Natural killer cell (primary cell): Measurements from ENCODE around the gene PDCD4. TPM values are rescaled to one million over a fixed set of nuclear protein-coding genes. Genes with fewer than 3 reads are reported as not detected.
A peak's percentile ranks its signal among the peaks of the same experiment; 100 is the strongest.

Experiments
- ATAC-seq, 3 donors: fragments of 150-1000 bp in 2 of 3; fragments of 200-7000 bp in 1 of 3; cut with Tn5 transposase; 1 replicate in 1 of 3; 2 replicates in 2 of 3; pipeline ENCODE4 v1.10.0; 2021; ENCODE audit warnings: mild to moderate bottlenecking in 2 of 3, moderate library complexity in 2 of 3
- DNase-seq, 2 donors: peaks; one replicate each; pipeline versions ENCODE4 v3.0.0 to v3.0.0-alpha.2; 2013 to 2021; ENCODE audit warnings: mixed read lengths in 1 of 2
- H3K27ac ChIP-seq: one replicate; pipeline ENCODE4 v1.5.1; 2013; ENCODE audit warnings: mild to moderate bottlenecking, low read length
- H3K27me3 ChIP-seq: one replicate; pipeline ENCODE4 v1.6.1; 2013; ENCODE audit warnings: low read length; ENCODE audit not compliant: control insufficient read depth, insufficient read depth
- H3K36me3 ChIP-seq: one replicate; pipeline ENCODE4 v1.6.1; 2013; ENCODE audit warnings: low read length; ENCODE audit not compliant: control insufficient read depth, insufficient read depth
- H3K4me1 ChIP-seq: one replicate; pipeline ENCODE4 v1.6.1; 2013; ENCODE audit warnings: low read length; ENCODE audit not compliant: control insufficient read depth, insufficient read depth
- H3K4me3 ChIP-seq: one replicate; pipeline ENCODE4 v1.5.1; 2013; ENCODE audit warnings: low read length
- H3K9me3 ChIP-seq: one replicate; pipeline ENCODE4 v1.6.1; 2013; ENCODE audit warnings: low read length; ENCODE audit not compliant: control insufficient read depth, insufficient read depth
- H3K27ac Mint-ChIP-seq, 2 donors: one replicate each; pipeline ENCODE4 v1.8.0; 2022; ENCODE audit warnings: mild to moderate bottlenecking in 2 of 2, mixed read lengths in 2 of 2, moderate library complexity in 1 of 2
- H3K27me3 Mint-ChIP-seq, 2 donors: one replicate each; pipeline ENCODE4 v1.8.0; 2022; ENCODE audit warnings: low read depth in 2 of 2, mixed read lengths in 2 of 2
- H3K36me3 Mint-ChIP-seq: one replicate; pipeline ENCODE4 v1.8.0; 2022; ENCODE audit warnings: mixed read lengths
- H3K4me1 Mint-ChIP-seq, 2 donors: one replicate each; pipeline ENCODE4 v1.8.0; 2022; ENCODE audit warnings: mixed read lengths in 2 of 2
- H3K4me3 Mint-ChIP-seq: one replicate; pipeline ENCODE4 v1.8.0; 2022; ENCODE audit warnings: mild to moderate bottlenecking, moderate library complexity, mixed read lengths
- H3K9me3 Mint-ChIP-seq, 2 donors: one replicate each; pipeline ENCODE4 v1.8.0; 2022; ENCODE audit warnings: mixed read lengths in 2 of 2
- CTCF ChIP-seq: fragments of 200-600 bp; IDR thresholded peaks from one replicate; pipeline ENCODE4 v1.8.0; 2022; ENCODE audit warnings: antibody characterized with exemption
- WGBS: methylation state at CpG from one replicate; pipeline ENCODE4 v1.1.7; 2013; ENCODE audit warnings: missing lambda C conversion rate; ENCODE audit not compliant: insufficient coverage; 5-methylcytosine and 5-hydroxymethylcytosine counted together
- intact Hi-C: fragments of 100-400 bp; cut with micrococcal nuclease; formaldehyde crosslinking; loops from one replicate; pipeline ENCODE4 v1.14.2; 2022
- total RNA-seq, 4 donors: library from RNA; stranded (reverse); fragments of 120-200 nt in 1 of 4; gene quantifications; one replicate each; pipeline versions ENCODE4 v1.2.3 to v1.2.4, GENCODE V29; 2013 to 2022

The PDCD4 gene
- total RNA-seq, 3 donors from 2014 or later (not counting 1 experiment from before 2014, with no cell fraction given): 199 to 241 (median 222) TPM

- no peaks in the 10 kb centered on the region for H3K4me1 ChIP-seq
- intact Hi-C loops: no loop called here
- no peak overlapping the region for H3K4me3 ChIP-seq
- Mint-ChIP-seq H3K36me3 (no peaks in the 10 kb centered on the region), H3K9me3 (no peaks in the 10 kb centered on the region), H3K4me1 (peaks cover 8 to 29% of the 10 kb centered on the region in 2 donors), H3K4me3 (no peak overlapping the region), H3K27me3 (no peaks in the 10 kb centered on the region), H3K27ac (peak overlapping the region; percentile 45 to 78)
- peak in 1 of 3 donors; percentile 7 for ATAC-seq
- DNase-seq: no peak
- WGBS: 94% methylated on average over 5 of the region's 7 CpGs
- H3K36me3 ChIP-seq: peaks cover 48% of the 10 kb centered on the region
- no peak for TF ChIP-seq CTCF
- H3K27ac ChIP-seq: no peak overlapping the region
- H3K27me3 ChIP-seq: no peaks in the 10 kb centered on the region
- H3K9me3 ChIP-seq: no peaks in the 10 kb centered on the region
Observed at GRCh38 chr10:110901954-110902819, 30.5 kb downstream of the PDCD4 start.

DNA sequence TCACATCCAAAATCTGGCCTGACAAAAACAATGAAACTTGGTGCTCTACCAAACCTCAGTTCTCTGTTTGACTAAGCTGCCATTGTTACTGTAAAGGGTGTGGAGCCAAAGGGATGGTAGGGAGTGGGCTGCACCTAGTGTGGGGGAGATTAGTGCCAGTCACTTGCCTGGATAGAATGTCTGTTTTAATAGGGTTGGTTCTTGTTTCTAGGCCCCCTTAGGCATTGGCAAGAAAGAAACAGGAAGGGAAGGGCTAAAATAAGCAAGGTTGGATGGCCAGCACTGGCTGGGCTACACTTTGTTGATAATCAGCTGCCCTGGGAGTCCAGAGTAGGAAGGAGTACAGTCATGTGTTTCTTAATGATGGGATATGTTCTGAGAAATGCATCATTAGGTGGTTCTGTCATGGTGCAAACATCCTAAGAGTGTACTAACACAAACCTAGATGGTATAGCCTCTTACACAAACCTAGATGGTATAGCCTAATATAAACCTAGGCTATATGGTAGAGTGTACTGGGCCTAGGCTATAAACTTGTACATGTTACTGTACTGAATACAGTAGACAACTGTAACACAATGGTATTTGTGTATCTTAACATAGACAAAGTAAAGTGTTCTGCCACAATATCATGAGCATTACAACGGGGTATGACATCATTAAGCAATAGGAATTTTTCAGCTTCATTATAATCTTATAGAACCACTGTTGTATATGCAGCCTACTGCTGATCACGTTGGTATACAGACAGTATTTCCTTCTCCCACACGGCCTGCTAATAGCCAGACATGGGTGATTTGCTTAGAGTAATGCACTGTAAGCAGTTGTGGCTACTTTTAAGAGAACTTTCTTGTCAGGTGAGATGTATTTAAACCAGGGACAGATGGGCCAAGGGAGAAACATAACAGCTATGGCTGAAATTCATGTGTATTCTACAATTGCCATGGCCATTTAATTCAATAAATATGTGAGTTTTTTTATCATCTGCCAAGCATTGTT lies 31.9 kb downstream of the PDCD4 start:
- peaks cover 8 to 34% of the 10 kb centered on the region in 2 donors for H3K4me1 Mint-ChIP-seq
- H3K36me3 Mint-ChIP-seq: no peaks in the 10 kb centered on the region
- H3K9me3 ChIP-seq: no peaks in the 10 kb centered on the region
- ATAC-seq: peak in 2 of 3 donors; percentile 21 to 24
- no peak overlapping the region for H3K4me3 ChIP-seq
- no peaks in the 10 kb centered on the region for H3K27me3 Mint-ChIP-seq
- peaks cover 35% of the 10 kb centered on the region for H3K36me3 ChIP-seq
- no peak for DNase-seq
- no peak for TF ChIP-seq CTCF
- no peaks in the 10 kb centered on the region for H3K9me3 Mint-ChIP-seq
- intact Hi-C loops: no loop called here
- 85% methylated on average over 3 of the region's 3 CpGs for WGBS
- no peaks in the 10 kb centered on the region for H3K4me1 ChIP-seq
- H3K27ac Mint-ChIP-seq: peak overlapping the region; percentile 14 to 78
- no peak overlapping the region for H3K4me3 Mint-ChIP-seq
- no peak overlapping the region for H3K27ac ChIP-seq
- H3K27me3 ChIP-seq: no peaks in the 10 kb centered on the region

DNA sequence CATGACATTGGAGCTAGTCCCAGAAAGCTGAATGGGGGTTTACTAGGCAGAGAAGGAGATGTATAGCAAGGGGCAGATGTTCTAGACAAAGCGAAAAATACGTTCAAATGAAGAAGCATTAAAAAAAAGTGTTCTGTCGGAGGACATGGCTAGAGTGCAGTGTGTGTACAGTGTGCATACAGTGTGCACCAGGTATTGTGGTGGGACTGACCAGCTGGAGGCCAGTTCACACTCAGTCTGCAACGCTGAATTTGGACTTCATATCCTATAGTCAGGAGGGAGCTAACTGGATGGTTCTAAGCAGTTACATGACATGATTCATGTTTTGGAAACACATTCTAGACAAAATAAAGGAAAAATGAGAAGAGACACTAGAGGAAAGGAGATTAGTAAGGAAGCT lies 38.4 kb downstream of the PDCD4 start:
- ATAC-seq: no peak
- Histone ChIP-seq H3K4me3 (no peak overlapping the region), H3K9me3 (no peaks in the 10 kb centered on the region), H3K27ac (no peak overlapping the region), H3K27me3 (no peaks in the 10 kb centered on the region), H3K4me1 (no peaks in the 10 kb centered on the region), H3K36me3 (peaks cover 5% of the 10 kb centered on the region)
- Mint-ChIP-seq H3K36me3 (no peaks in the 10 kb centered on the region), H3K27ac (peak overlapping the region in 1 of 2 donors; percentile 1), H3K4me1 (peaks cover 0 to 15% of the 10 kb centered on the region in 2 donors), H3K4me3 (no peak overlapping the region), H3K27me3 (no peaks in the 10 kb centered on the region), H3K9me3 (no peaks in the 10 kb centered on the region)
- no peak for DNase-seq
- TF ChIP-seq CTCF: no peak
- intact Hi-C loops: loop anchor here (10.0 kb wide), 1 partner anchor 605 kb away; the partner anchor contains the start of gene SMNDC1
- WGBS: over 99% methylated on average over 4 of the region's 4 CpGs
